Ectodermal cell (in vitro differentiated cells): Measurements from ENCODE around the gene MAPKAPK2.

ENCODE experiments used
- H3K27ac ChIP-seq: 2 replicates; pipeline ENCODE4 v1.7.0; 2013; ENCODE audit warnings: mild to moderate bottlenecking, low read depth, low read length; ENCODE audit not compliant: insufficient read depth, poor library complexity, severe bottlenecking
- H3K27me3 ChIP-seq: 2 replicates; pipeline ENCODE4 v1.7.0; 2013; ENCODE audit warnings: mild to moderate bottlenecking, low read length; ENCODE audit not compliant: insufficient read depth, control insufficient read depth, poor library complexity, severe bottlenecking
- H3K36me3 ChIP-seq: one replicate; pipeline ENCODE4 v1.7.0; 2013; ENCODE audit warnings: low read length; ENCODE audit not compliant: control insufficient read depth, insufficient read depth
- H3K4me1 ChIP-seq: one replicate; pipeline ENCODE4 v1.7.0; 2013; ENCODE audit warnings: low read length; ENCODE audit not compliant: control insufficient read depth, insufficient read depth
- H3K4me3 ChIP-seq: 2 replicates; pipeline ENCODE4 v1.7.0; 2013; ENCODE audit warnings: low read depth, low read length, control low read depth; ENCODE audit not compliant: insufficient read depth
- H3K9me3 ChIP-seq: 2 replicates; pipeline ENCODE4 v1.7.0; 2013; ENCODE audit warnings: mild to moderate bottlenecking, low read length, moderate library complexity; ENCODE audit not compliant: control insufficient read depth
- WGBS, 2 experiments: methylation state at CpG; one replicate each; pipeline ENCODE4 v1.1.7; 2013; ENCODE audit warnings: missing lambda C conversion rate in 2 of 2; 5-methylcytosine and 5-hydroxymethylcytosine counted together

Gene MAPKAPK2

GRCh38 chr1:206783506-206783905 is 98.8 kb downstream of the MAPKAPK2 start:
- Histone ChIP-seq H3K27me3 (no peaks in the 10 kb centered on the region), H3K9me3 (no peaks in the 10 kb centered on the region), H3K27ac (no peak overlapping the region), H3K36me3 (no peaks in the 10 kb centered on the region), H3K4me1 (no peaks in the 10 kb centered on the region), H3K4me3 (no peak overlapping the region)
- WGBS, 2 experiments: 95 to 96% methylated on average over 7 of the region's 7 CpGs
